HG03159 (cell line): ENCODE results near the gene LITAF.
"Not testable (repeated sequence)": the region's sequence is repeated elsewhere in the genome, so short reads cannot be mapped to it uniquely, and the experiment has no call there.

Experiments
- ATAC-seq: cut with Tn5 transposase; IDR thresholded peaks from one replicate; pipeline ENCODE4 v1.9.1; 2021; ENCODE audit warnings: mild to moderate bottlenecking, moderate library complexity; ENCODE audit not compliant: unreplicated experiment

LITAF gene

GRCh38 chr16:11524098-11524760, 62.5 kb downstream of the LITAF start:
- no peak for ATAC-seq

GRCh38 chr16:11521055-11521454, 65.7 kb downstream of the LITAF start:
- no peak for ATAC-seq

GRCh38 chr16:11520442-11520841, 66.3 kb downstream of the LITAF start:
- ATAC-seq, result no peak

- no peak for ATAC-seq
Measured at GRCh38 chr16:11517961-11518360, 68.8 kb downstream of the LITAF start.

GRCh38 chr16:11515540-11516430, 70.9 kb downstream of the LITAF start:
- ATAC-seq, result no peak

- ATAC-seq, result no peak
Measured at GRCh38 chr16:11514283-11514682, 72.4 kb downstream of the LITAF start.

GRCh38 chr16:11513366-11513765, 73.4 kb downstream of the LITAF start:
- ATAC-seq, result not testable (repeated sequence)

- ATAC-seq, result no peak
Measured at GRCh38 chr16:11511801-11512200, 74.9 kb downstream of the LITAF start.

GRCh38 chr16:11511328-11511727, 75.4 kb downstream of the LITAF start:
- ATAC-seq, result no peak

- ATAC-seq, result no peak
Measured at GRCh38 chr16:11510178-11510973, 76.3 kb downstream of the LITAF start.

GRCh38 chr16:11507991-11508390, 78.7 kb downstream of the LITAF start:
- ATAC-seq, result no peak

- ATAC-seq, result no peak
Measured at GRCh38 chr16:11507350-11507749, 79.4 kb downstream of the LITAF start.

- ATAC-seq, result no peak
Measured at GRCh38 chr16:11506741-11507305, 79.9 kb downstream of the LITAF start.

- ATAC-seq, result not testable (repeated sequence)
Measured at GRCh38 chr16:11504261-11504660, 82.5 kb downstream of the LITAF start.

- ATAC-seq, result no peak
Measured at GRCh38 chr16:11503566-11503965, 83.2 kb downstream of the LITAF start.

GRCh38 chr16:11502239-11502638, 84.5 kb downstream of the LITAF start:
- no peak for ATAC-seq

- no peak for ATAC-seq
Measured at GRCh38 chr16:11501632-11502031, 85.1 kb downstream of the LITAF start.

GRCh38 chr16:11500700-11501346, 85.9 kb downstream of the LITAF start:
- ATAC-seq, result no peak

- ATAC-seq, result no peak
Measured at GRCh38 chr16:11499295-11500089, 87.2 kb downstream of the LITAF start.

GRCh38 chr16:11498683-11499082, 88.0 kb downstream of the LITAF start:
- ATAC-seq, result no peak
